ENCODE measurements around the gene ULK1. TPM values are rescaled to one million over a fixed set of nuclear protein-coding genes. Genes with fewer than 3 reads are reported as not detected.

ULK1 gene
- total RNA-seq, 1 experiment from 2014 or later, result 15.7 TPM

GRCh38 chr12:131893605-131894312, 663 bp upstream of the ULK1 start:
- ATAC-seq (no peak), DNase-seq (no peak)
- Histone ChIP-seq H3K9ac (ENCODE audit: low read length) (no peak overlapping the region), H3K4me1 (ENCODE audit: insufficient read depth, low read length) (peaks cover 19% of the 10 kb centered on the region), H3K27me3 (ENCODE audit: low read length) (no peaks in the 10 kb centered on the region), H3K36me3 (ENCODE audit: low read depth, low read length) (no peaks in the 10 kb centered on the region), H3K27ac (ENCODE audit: low read length) (no peak overlapping the region), H2AFZ (ENCODE audit: low read length) (no peak overlapping the region), H3K4me3 (ENCODE audit: low read length) (no peak overlapping the region), H3K9me2 (replicated peaks; ENCODE audit: low read length) (no peaks in the 10 kb centered on the region), H3K79me2 (ENCODE audit: low read length) (peaks cover 30% of the 10 kb centered on the region), H4K20me1 (ENCODE audit: low read length) (no peaks in the 10 kb centered on the region), H3K4me2 (ENCODE audit: low read length) (0 out of 2 replicates have a peak overlapping the region, but pooled peaks have one; percentile 30), H3K9me3 (ENCODE audit: low read length) (no peaks in the 10 kb centered on the region), H3F3A (ENCODE audit: low read length, unreplicated experiment) (no peaks in the 10 kb centered on the region)
- TF ChIP-seq EZH2phosphoT487 (IDR thresholded peaks at IDR 0.05; ENCODE audit: borderline replicate concordance, low read length), result no peak
- no peak for TF ChIP-seq CTCF (conservative IDR thresholded peaks at IDR 0.05; ENCODE audit: low read depth, low read length)
- no peak for TF ChIP-seq EZH2 (IDR thresholded peaks at IDR 0.05; ENCODE audit: low read length, unreplicated experiment)
- intact Hi-C loops (cut with micrococcal nuclease), result loop anchor here (1.0 kb wide), 2 partner anchors 8 to 33 kb away; no protein-coding TSS in a partner anchor
- no TSS peak for BruUV-seq (replicated peaks)
- ChIA-PET CTCF (interaction anchor here (0.6 kb wide), 1 partner anchor 156 kb away, joined by 3 read pairs; no protein-coding TSS in a partner anchor), POLR2A (ENCODE audit: unreplicated experiment) (no interaction called here)

GRCh38 chr12:131894981-131895639, 688 bp downstream of the ULK1 start:
- Histone ChIP-seq H3K9me2 (replicated peaks; ENCODE audit: low read length) (no peaks in the 10 kb centered on the region), H3K9ac (ENCODE audit: low read length) (peak overlapping the region; percentile 79), H3K36me3 (ENCODE audit: low read depth, low read length) (no peaks in the 10 kb centered on the region), H3K4me3 (ENCODE audit: low read length) (peak overlapping the region; percentile 74), H3K79me2 (ENCODE audit: low read length) (peaks cover 34% of the 10 kb centered on the region), H3K27ac (ENCODE audit: low read length) (peak overlapping the region; percentile 88; the same call in 1 of the 2 replicates), H2AFZ (ENCODE audit: low read length) (no peak overlapping the region), H3K4me1 (ENCODE audit: insufficient read depth, low read length) (peaks cover 19% of the 10 kb centered on the region), H4K20me1 (ENCODE audit: low read length) (no peaks in the 10 kb centered on the region), H3K9me3 (ENCODE audit: low read length) (no peaks in the 10 kb centered on the region), H3F3A (ENCODE audit: low read length, unreplicated experiment) (no peaks in the 10 kb centered on the region), H3K4me2 (ENCODE audit: low read length) (peak overlapping the region; percentile 99), H3K27me3 (ENCODE audit: low read length) (no peaks in the 10 kb centered on the region)
- ChIA-PET CTCF (no interaction called here), POLR2A (ENCODE audit: unreplicated experiment) (no interaction called here)
- DNase-seq (no peak), ATAC-seq (no peak; the same call in 1 of the 2 replicates)
- TF ChIP-seq EZH2 (IDR thresholded peaks at IDR 0.05; ENCODE audit: low read length, unreplicated experiment), result no peak
- no peak for TF ChIP-seq CTCF (conservative IDR thresholded peaks at IDR 0.05; ENCODE audit: low read depth, low read length)
- TF ChIP-seq EZH2phosphoT487 (IDR thresholded peaks at IDR 0.05; ENCODE audit: borderline replicate concordance, low read length), result no peak
- intact Hi-C loops (cut with micrococcal nuclease), result loop anchor here (1.0 kb wide), 2 partner anchors 10 to 35 kb away; no protein-coding TSS in a partner anchor
- no TSS peak for BruUV-seq (replicated peaks)

Data from PC-3 (cell line).